GM23248 (cell line): Measurements from ENCODE around the gene KDM4B.

Experiments
- EZH2 ChIP-seq: fragments of 200-600 bp; sonication (generic); IDR thresholded peaks from 2 replicates; pipeline ENCODE4 v1.6.1; 2018; ENCODE audit warnings: antibody characterized with exemption, mild to moderate bottlenecking; ENCODE audit not compliant: insufficient read depth, poor library complexity, severe bottlenecking
- EZH2phosphoT487 ChIP-seq: fragments of 200-600 bp; sonication (generic); IDR thresholded peaks from 2 replicates; pipeline ENCODE4 v1.6.1; 2018; ENCODE audit warnings: antibody characterized with exemption, moderate library complexity, mild to moderate bottlenecking, low read depth; ENCODE audit not compliant: insufficient read depth

DNA sequence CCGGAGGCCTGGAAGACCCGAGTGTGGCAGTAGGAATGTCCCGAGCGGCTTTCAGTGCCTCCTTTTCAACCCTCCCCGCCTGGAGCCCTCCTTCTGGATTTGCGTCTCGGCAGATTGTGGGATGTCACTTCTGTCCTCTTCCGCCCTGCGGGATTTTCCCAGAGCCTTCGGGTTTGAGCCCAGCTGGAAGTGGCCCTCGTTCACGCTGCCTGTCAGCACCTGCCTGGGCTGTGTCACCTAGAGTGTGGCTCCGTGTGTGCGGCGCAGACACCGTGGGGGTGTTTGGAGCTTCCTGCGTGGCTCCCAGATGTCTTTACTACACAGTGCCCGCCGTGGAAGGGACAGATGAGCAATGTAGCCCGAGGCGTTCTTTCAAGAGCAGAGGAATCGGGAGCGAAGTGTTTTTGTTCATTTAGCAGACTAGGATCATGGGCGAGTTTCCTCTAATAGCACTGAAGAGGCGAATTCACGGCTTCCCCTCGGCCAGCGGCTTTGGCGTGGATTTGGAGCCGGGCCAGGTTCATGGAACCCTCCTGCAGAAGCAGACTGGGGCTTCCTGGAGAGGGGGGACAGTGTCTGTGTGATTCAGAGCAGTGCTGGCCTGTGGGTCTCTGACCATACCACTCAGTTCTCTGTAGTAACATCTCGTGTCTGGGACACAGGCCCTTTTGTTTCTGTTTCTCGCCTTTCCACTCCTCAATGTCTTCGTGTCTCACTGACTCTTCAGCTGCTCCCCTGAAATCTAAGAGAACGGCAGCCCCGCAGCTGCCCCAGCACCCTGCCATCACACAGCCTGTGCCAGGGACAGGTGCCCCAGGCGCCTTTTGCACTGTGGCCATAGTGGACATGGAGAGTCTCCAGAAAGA is 68.0 kb downstream of the KDM4B start:
- TF ChIP-seq EZH2 = no peak
- no peak for TF ChIP-seq EZH2phosphoT487
